GM18861 (cell line): ENCODE measurements around the gene ACTRT3.

ENCODE experiments used
- ATAC-seq: cut with Tn5 transposase; IDR thresholded peaks from one replicate; pipeline ENCODE4 v1.9.1; 2021; ENCODE audit not compliant: unreplicated experiment

Gene ACTRT3

GRCh38 chr3:169769287-169770181, at the start of gene ACTRT3:
ACTRT3 (minus strand) TSS chr3:169769561; CDS start chr3:169769520, 41 bp downstream.
- peak; percentile 20 for ATAC-seq

- ATAC-seq = no peak
These were observed 49.0 kb upstream of the ACTRT3 start for GRCh38 chr3:169818316-169818715.

- ATAC-seq = no peak
These were observed 46.3 kb upstream of the ACTRT3 start for GRCh38 chr3:169815590-169816150.

GRCh38 chr3:169813757-169814517, 44.6 kb upstream of the ACTRT3 start:
- peak; percentile 91 for ATAC-seq

GRCh38 chr3:169813278-169813677, 43.9 kb upstream of the ACTRT3 start:
- ATAC-seq = no peak

- peak; percentile 55 for ATAC-seq
These were observed 43.2 kb upstream of the ACTRT3 start, which contains the start of the genes LRRC34 and LRRIQ4 for GRCh38 chr3:169812332-169813235. LRRC34 (minus strand) TSS chr3:169812904; CDS start chr3:169812548, 356 bp downstream. LRRIQ4 (plus strand) TSS chr3:169812870; CDS start chr3:169821922, 9,052 bp downstream.

- ATAC-seq = no peak
These were observed 42.4 kb upstream of the ACTRT3 start for GRCh38 chr3:169811631-169812331.

GRCh38 chr3:169809230-169809795, 40.0 kb upstream of the ACTRT3 start:
- ATAC-seq = no peak

- ATAC-seq = no peak
These were observed 35.3 kb upstream of the ACTRT3 start for GRCh38 chr3:169804681-169805080.

GRCh38 chr3:169792359-169792758, 23.0 kb upstream of the ACTRT3 start:
- no peak for ATAC-seq

GRCh38 chr3:169790687-169791429, 21.5 kb upstream of the ACTRT3 start:
- no peak for ATAC-seq

GRCh38 chr3:169790219-169790618, 20.9 kb upstream of the ACTRT3 start:
- ATAC-seq = no peak

- ATAC-seq = no peak
These were observed 18.4 kb upstream of the ACTRT3 start for GRCh38 chr3:169787791-169788190.

GRCh38 chr3:169787120-169787519, 17.8 kb upstream of the ACTRT3 start:
- ATAC-seq = no peak

- ATAC-seq = no peak
These were observed 12.0 kb upstream of the ACTRT3 start for GRCh38 chr3:169781209-169781855.

- no peak for ATAC-seq
These were observed 11.4 kb upstream of the ACTRT3 start for GRCh38 chr3:169780742-169781141.

- ATAC-seq = no peak
These were observed 8.5 kb upstream of the ACTRT3 start for GRCh38 chr3:169777822-169778221.

GRCh38 chr3:169774186-169774585, 4.8 kb upstream of the ACTRT3 start:
- ATAC-seq = no peak
